Activated naive CD8-positive, alpha-beta T cell treated with anti-CD3 and anti-CD28 coated beads, Interleukin-2, amount 50 U/mL, for 16 hours (primary cell): ENCODE data around the gene CAMK1D.
"Not testable (repeated sequence)": the region's sequence is repeated elsewhere in the genome, so short reads cannot be mapped to it uniquely, and the experiment has no call there.

ENCODE experiments used
- DNase-seq: peaks from one replicate; pipeline ENCODE4 v3.0.0-alpha.2; 2020; ENCODE audit warnings: low read depth, low spot score

Gene CAMK1D

DNA sequence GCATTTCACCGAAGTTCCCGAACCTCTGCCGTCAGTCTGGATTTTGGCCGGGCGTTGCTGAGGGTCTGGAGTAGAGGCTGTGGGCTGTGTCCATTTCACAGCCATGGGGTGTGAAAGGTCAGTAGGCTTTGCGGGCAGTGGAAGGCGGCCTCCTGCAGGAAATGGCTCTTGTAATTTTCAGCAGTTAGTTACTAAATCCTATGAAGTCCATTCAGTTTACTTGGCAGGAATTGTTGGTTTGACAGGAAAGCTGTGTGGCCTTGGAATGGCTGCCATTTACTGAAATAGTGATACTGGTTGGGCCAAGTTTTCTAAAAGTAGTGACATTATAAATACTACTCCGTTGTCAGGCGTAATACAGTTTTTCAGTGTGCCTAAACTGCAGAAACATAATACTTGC, 348.4 kb downstream of the CAMK1D start:
- no peak for DNase-seq

DNA sequence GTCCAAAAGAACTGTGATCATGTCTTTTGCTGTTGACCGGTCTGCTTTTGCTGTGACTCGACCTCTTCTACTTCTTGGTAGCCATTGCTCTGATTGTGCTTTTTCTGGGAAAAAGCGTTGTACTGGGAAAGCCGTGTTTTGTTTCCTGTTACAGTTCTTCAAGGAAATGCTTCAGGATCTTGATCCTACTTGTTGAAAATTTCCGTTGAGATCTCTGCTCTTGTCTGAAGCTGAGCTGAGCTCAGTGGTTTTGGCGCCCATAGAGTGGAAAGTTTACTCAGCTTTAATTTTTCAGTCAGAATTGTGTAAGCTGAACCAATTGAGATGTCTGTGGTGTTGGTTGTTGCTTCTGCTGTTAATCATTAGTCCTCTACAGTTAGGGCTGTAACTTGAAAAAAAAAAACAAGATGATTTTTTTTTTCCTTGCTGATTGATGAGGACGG, 349.9 kb downstream of the CAMK1D start:
- no peak for DNase-seq

DNA sequence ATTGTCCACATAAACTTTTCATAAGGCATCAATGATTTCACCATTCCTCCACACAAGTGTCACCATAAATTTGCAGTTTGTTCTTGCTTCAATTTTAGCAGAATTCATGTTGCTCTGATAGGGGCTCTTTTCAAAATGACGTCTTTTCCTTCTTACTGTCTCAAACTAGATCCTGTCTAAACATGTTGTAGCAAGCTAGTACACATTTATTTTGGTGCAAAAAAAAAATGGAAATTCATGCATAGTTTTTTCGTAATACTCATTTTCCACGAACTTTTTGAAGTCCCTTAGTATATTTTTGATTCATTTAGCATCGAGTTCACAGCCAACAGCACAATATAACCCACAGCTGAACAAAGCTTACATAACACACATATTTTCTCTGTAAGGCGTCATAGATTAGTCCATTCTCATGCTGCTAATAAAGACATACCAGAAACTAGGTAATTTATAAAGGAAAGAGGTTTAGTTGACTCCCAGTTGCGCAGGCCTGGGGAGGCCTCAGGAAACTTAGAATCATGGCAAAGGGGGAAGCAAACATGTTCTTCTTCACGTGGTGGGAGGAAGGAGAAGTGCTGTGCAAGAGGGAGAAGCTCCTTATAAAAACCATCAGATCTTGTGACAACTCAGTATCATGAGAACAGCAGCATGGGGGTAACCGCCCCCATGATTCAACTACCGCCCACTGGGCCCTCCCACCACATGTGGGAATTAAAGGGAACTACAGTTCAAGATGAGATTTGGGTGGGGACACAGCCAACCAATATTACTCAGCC, 350.6 kb downstream of the CAMK1D start:
- no peak for DNase-seq

DNA sequence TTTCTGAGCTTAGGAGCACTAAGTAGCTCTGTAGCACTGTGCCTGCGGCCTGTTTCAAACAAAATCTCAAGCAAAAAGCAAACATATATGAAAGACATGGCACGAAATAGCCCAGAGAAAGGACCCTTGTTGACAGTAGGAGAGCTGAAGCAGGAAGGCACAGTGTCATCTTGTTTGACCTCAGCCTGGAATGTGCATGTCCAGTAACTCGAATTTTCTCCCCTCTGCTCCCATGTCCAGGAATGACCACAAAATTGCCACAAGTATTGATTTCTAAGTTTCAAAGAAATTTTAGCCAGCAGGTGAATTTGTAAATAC, 351.2 kb downstream of the CAMK1D start:
- DNase-seq: no peak

DNA sequence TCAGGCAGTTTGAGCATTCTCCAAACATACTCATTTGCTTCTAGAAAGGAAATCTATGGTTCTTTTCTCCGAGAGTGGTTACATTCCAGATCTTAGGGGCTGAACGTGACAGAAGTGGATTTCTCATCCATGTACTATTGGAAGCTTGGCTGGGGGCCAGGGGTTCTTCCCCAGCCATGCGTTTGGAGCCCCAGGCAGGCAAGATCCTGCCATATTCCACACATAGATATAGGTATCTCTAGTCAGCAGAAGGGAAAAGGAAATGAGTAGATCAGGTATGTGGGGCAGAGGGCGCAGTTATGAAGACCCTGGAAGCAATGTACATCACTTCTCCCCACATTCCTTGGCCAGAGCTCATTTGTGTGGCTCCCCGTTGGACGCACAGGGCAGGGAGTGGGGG, 352.3 kb downstream of the CAMK1D start:
- no peak for DNase-seq

DNA sequence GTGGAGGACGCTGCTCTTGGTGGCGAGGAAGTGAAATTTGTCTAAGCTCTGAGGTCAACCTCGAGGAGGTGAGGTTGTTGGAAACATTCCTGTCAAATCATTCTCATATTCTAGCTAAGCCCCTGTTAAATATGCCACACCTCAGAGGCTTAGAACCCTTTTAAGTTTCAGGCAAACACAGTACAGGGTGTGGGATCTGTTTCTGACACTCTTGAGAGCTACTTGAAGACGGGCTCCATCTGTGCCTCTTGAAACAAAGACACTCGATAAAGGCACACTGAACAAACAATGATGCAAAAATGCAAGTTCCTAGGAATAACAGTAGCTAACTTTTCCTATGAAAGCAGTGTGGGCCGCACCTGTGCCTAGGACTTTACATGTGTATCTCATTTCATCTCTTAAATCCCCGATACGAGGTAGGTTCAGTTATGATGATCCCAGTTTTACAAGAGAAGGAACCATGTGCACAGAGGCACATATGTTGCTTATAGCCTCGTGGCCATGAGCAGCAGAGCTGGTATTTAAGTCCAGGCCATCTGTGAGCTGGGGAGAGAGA, 352.9 kb downstream of the CAMK1D start:
- no peak for DNase-seq

DNA sequence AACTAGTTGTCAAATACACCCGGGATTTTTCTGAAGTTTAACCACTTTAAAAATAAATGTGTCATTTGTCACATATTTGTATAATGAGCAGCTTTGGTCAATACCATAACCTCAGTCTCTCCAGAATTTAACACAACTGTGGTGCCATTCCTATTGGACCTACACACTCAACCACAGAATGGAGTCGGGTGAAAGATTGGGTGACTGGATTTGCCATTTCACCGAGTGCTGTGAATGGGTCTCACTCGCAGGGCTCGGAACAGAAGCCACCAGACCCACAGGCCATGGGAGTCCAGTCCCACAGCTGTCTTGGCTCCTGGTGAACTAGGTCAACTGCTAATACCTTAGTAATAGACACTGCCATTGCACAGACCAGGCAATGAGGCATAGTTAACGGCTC, 353.8 kb downstream of the CAMK1D start:
- DNase-seq: no peak

DNA sequence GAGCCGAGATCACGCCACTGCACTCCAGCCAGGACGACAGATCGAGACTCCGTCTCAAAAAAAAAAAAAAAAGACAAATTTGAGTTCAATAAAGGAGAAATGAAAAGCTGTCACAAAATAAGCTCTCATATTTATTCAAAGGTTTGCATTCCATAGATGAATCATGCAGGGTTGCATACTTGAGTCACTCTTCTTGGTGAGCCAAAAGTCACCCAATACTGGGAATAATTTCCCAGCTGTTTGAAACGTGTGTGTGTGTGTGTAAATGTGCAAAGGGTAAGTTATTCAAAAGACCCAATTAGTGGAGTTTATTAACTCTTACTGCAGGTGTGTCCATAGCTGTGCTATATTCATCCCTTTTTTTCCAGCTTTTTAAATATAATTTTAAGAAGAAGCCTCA, 354.5 kb downstream of the CAMK1D start:
- no peak for DNase-seq

DNA sequence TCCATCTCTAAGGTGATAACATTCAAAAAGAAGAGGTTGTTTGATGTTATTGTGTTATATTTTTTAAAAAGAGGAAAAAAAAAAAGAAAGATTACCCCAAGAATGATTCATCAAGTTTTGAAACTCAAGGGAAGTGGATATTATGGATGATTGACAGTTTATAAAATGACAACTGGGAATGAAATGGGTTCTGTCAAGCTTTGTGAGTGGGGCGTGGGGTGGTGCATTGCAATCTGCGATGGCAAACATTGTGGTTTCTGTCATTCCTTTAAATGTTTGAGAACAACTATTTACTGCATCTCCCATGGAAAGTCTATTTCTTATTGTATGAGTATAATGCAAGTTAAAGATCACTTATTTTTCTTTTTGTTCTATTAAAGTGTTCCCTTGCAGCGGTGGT, 355.1 kb downstream of the CAMK1D start:
- DNase-seq: no peak

DNA sequence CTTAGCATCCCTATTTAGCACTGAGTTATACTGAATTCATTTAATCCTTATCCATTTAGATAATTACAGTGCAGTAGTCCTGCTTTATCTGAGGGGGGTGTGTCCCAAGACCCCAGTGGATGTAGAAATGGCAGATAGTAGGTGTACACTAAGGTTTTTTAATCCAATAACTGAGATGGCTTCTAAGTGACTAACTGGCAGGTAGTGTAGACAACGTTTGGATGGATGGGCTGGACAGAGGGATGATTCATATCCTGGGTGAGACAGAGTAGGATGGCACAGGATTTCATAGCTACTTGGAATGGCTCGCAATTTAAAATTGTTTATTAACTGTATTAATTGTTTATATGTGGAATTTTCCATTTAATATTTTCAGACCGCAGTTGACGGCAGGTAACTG, 356.6 kb downstream of the CAMK1D start:
- DNase-seq: no peak

DNA sequence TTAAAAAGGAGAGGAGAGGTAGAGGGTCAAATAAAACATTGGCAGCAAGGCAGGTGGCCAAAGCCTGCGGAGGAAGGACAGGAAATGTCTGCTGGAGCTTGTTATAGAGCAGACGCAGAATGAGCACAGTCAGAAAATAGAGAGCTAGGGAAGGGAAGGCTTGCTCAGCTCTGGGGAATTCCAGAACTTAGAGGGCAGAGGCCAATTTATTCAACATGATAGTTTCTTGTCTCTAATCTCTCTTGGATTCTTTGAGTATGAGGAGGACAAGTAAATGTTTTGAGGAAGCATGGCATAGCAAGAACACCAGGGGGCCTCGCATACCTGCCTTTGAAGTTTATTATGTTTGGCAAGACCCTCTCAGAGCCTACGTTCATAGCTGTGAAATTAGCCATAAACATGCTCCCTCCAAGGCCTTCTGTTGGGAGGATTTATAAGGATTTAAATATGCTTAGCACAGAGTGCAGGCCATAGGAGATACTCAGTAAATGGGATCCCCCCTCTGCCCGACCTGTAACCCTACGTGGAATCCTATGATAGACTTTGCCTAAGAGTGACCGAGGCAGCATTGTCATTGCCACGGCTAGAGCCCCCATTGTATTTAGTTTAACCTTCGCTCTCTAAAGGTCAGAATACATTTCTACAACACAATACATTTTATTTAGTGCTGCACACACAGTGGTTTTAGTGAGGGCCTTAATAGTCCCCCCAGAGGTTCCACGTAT, 358.3 kb downstream of the CAMK1D start:
- no peak for DNase-seq

DNA sequence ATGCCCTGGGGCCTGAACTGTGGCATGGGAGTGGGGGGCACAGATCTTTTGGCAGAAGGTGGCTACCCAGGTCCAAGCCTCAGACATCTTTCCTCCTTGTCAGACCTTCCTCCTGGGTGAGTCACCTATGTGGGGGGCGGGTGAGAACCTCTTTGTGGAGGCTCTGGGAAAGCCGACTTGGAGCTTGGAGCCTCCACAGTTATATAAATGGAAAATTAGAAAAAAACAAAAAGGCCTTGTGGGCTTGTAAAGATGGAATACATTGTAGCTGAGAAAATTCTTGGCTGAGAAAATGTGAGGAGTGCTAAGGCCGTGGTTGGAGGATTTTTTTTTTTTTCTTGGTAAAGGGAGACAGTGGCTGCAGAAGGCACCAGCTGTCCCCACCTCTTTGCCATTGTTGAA, 359.7 kb downstream of the CAMK1D start:
- DNase-seq: no peak

DNA sequence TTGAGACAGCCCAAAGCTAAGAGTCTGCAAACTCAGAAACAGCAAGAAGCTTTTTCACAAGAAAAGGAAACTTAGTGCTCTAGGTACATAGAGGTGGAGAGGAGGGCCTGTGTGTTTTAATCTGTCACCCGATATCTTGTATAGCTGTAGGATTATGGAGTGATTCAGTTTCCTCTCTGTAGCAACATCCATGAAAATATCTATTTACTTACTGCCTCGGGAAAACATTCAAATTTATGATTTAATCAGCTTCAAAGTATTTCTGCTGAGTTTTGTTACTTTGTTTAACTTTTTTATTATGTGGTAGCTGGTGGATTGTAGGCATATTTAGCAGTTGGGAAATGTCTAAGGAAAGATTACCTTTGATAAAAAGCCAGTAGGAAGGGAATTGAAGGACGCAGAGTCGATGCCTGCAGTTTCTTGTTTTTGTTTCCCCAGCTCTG, 360.2 kb downstream of the CAMK1D start:
- no peak for DNase-seq

DNA sequence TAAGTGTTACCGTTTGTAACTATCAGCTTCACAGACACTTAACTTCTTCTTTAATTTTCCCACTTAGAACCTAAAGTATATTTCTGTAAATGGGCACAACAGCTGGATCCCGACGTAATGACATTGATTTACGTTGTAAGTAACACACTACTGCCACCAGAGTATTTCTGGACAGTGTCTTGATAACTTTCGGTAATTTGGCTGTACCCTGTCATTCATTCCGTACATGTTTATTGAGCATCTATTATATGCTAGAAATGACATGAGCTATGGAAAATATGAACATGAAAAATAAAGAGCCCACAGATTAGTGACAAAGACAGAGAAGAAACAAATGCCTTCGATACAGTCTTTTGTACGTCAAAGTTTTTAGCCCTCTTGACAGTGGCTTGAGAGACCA, 360.8 kb downstream of the CAMK1D start:
- DNase-seq: no peak

DNA sequence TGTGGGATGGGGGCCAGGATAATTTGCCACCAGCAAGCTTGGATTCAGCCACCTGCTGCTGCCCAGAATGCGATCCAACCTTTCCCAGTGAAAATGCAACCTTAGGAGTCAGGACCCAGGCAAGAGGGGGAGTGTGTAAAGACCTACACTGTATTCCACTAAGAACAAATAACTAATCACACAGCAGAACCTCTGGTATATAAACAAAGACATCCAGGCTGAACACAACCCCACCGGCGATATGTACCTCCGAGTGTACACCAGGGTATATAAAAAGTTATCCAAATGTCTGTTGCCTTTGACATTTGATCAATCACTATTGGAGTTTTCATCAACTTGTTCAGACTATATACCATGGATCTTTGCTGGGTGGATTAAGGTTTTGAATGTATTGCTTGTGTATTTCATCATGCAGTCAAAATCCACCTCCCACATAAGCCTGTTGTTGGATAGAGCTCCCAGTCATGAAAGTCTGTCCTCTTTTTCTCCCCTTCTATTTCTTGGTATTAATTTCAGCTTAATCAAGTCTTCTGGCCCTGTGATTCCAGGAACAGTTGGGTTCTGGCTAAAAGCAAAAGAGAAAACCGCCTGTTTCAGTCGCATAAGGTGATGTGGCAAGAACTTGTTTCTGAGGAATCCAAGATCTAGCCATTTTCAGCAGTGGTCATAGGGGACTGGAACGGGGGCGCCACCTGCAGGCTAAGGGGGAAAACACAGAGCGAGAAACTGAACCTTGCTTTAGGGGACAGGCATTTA, 361.4 kb downstream of the CAMK1D start:
- peak; percentile 60 for DNase-seq

DNA sequence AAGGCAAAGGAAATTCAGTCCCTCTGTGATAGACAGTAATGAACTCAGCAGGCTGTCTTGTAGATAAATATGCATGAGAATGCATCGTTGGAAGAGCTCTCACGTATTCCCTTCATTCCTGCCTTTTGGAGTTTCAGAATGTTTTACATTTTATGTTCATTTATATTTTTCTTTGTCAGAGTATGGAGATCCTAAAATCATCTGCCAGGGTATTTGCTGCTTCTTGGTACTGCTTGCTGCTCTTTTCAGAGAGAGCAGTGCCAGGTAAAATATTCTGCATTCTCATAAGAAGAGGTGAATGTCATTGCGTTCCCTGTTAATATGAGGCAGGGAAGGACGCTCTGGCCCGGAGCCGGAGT, 362.0 kb downstream of the CAMK1D start:
- no peak for DNase-seq

DNA sequence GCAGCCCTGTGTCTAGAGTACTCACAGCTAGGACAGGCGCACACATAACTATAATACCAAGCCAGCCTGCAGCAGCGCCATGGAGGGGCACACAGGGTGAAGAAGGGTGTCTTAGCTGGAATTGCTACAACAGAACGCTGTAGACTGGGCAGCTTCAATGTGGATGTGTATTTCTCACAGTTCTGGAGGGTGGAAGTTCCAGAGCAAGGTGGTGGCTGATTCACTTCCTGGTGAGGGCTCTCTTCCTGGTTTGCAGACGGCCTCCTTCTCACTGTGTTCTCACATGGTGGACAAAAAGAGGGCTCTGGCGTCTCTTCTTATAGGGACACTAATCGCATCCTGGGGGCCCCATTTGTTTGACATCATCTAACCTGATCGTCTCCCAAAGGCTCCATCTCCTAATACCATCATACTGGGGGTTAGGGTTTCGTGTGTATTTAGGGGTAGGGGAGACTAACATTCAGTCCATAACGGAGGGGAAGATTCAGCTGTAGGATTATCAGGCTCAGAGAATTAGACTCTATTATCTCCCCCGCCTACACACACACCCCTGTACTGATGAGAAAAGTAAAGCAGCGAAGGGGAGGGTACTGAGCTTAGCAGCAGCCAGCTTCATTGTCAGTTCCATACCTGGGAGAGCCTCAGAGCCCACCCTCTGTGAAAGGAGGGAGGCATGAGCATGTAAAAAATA, 363.1 kb downstream of the CAMK1D start:
- no peak for DNase-seq

DNA sequence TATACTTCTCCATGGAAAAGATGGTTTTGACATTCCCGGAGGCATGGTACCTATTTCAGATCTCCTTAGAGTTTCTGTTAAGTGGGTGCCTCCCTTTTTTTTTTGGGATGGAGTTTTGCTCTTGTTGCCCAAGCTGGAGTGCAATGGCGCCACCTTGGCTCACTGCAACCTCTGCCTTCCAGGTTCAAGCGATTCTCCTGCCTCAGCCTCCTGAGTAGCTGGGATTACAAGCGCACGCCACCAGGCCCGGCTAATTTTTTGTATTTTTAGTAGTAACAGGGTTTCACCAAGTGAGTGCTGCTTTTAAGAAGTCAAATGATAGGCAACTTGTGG, 363.6 kb downstream of the CAMK1D start:
- not testable (repeated sequence) for DNase-seq

DNA sequence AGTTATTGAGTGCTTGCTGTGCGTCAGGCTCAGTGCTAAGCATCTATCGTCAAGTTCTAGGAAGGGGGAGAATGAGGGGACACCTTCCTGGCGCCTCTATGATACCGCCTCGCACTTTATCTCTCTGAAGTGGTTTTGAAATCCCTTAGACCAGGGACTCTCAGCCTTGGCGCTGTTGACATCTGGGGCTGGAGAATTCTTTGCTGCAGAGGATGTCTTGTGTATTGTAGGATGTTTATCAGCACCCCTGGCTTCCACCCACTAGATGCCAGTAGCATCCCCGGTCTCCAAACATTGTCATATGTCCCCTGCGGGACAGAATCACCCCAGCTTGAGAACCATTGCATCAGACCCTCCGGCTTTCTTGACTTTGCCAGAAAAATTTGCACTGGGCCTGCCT, 366.7 kb downstream of the CAMK1D start:
- DNase-seq: no peak

DNA sequence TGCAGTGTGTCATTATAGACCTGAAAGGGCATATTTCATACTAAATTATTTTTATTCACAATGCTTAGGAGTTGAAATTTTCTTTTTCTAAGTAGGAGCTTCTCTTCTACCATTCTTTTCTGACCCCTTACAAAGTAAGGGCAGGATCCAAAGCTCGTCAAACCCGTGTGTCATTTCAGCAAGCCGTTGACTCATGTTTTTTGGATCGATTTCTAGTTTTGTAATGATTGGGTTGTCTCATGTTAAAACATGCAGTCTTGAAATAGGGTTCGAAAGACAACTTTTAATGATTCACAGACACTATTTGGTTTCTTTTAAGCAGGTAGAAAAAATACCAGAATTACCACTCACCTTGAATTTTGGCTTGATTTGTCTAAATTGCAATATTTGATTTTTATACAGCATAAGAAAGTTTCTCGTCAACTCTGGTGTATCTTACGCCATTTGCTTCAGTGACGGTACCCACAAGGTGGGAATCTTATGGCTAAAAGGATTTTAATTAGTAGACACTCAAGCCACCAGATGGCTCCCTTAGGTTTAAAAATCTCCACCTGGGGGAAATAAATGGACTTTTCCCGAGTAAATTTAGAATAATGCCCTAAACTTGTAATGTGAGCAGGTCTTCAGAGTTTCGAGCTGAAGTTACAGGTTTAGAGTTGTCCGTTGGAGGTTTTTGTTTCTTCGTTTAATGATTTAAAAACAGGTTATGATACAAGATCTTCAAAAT, 368.8 kb downstream of the CAMK1D start:
- DNase-seq: no peak

DNA sequence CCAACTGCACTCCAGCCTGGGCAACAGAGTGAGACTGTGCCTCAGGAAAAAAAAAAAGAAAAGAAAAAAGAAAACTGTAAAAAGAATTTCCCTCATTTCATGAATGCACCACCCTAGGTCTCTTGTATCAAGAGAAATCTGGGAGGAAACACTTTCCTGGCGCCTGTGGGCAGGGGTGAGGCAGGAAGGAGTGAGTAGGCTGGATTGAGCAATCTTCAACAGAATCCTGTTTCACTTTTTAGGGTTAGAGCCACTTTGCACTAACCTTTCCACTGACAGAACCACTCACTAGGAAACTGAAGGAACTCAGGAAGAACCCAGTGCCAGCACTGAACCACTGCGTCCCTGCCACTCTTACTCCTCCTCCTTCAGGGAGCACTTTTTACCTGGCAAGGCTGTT, 370.0 kb downstream of the CAMK1D start:
- no peak for DNase-seq
